Spleen (tissue), 11 donors: ENCODE results near the gene HECA. TPM values are rescaled to one million over a fixed set of nuclear protein-coding genes. Genes with fewer than 3 reads are reported as not detected.
A peak's percentile ranks its signal among the peaks of the same experiment; 100 is the strongest.
"Not testable (repeated sequence)": the region's sequence is repeated elsewhere in the genome, so short reads cannot be mapped to it uniquely, and the experiment has no call there.

Experiments
- DNase-seq: peaks from one replicate; pipeline ENCODE4 v3.0.0-alpha.2; 2020
- H3K27ac ChIP-seq, 8 donors: fragments of 200-600 bp; sonication (generic) in 7 of 8; 1 replicate in 4 of 8; 2 replicates in 4 of 8; pipeline versions ENCODE4 v1.5.0 to v1.8.0; 2016 to 2021; ENCODE audit warnings: inconsistent platforms in 4 of 8, mild to moderate bottlenecking in 4 of 8, moderate library complexity in 1 of 8
- H3K27me3 ChIP-seq, 7 donors: fragments of 200-600 bp; sonication (generic) in 6 of 7; replicated peaks in 1 of 7; 1 replicate in 4 of 7; 2 replicates in 3 of 7; pipeline versions ENCODE4 v1.5.0 to v1.8.0; 2016 to 2021; ENCODE audit warnings: inconsistent platforms in 3 of 7, mild to moderate bottlenecking in 1 of 7
- H3K36me3 ChIP-seq, 6 donors: fragments of 200-600 bp; sonication (generic) in 5 of 6; 1 replicate in 4 of 6; 2 replicates in 2 of 6; pipeline versions ENCODE4 v1.5.0 to v1.8.0; 2016 to 2021; ENCODE audit warnings: inconsistent platforms in 2 of 6
- H3K4me1 ChIP-seq, 6 donors: fragments of 200-600 bp; sonication (generic) in 5 of 6; 1 replicate in 3 of 6; 2 replicates in 3 of 6; pipeline versions ENCODE4 v1.5.0 to v1.8.0; 2016 to 2021; ENCODE audit warnings: inconsistent platforms in 3 of 6
- H3K4me3 ChIP-seq, 8 donors: fragments of 200-600 bp; sonication (generic) in 7 of 8; 1 replicate in 4 of 8; 2 replicates in 4 of 8; pipeline versions ENCODE4 v1.5.0 to v1.8.0; 2016 to 2021; ENCODE audit warnings: inconsistent platforms in 4 of 8, mild to moderate bottlenecking in 4 of 8, moderate library complexity in 2 of 8
- H3K9me3 ChIP-seq, 8 donors: fragments of 200-600 bp; sonication (generic) in 7 of 8; 1 replicate in 4 of 8; 2 replicates in 4 of 8; pipeline versions ENCODE4 v1.5.0 to v1.8.0; 2016 to 2021; ENCODE audit warnings: inconsistent platforms in 4 of 8
- CTCF ChIP-seq, 11 experiments: fragments of 200-600 bp in 7 of 11; fragments of 450-650 bp in 4 of 11; sonication (generic) in 4 of 11; IDR thresholded peaks in 8 of 11; conservative IDR thresholded peaks in 3 of 11; 1 replicate in 7 of 11; 2 replicates in 4 of 11; pipeline versions ENCODE4 v1.4.0 to v1.8.0; 2016 to 2021; ENCODE audit warnings: antibody characterized with exemption in 11 of 11, inconsistent platforms in 4 of 11, mild to moderate bottlenecking in 1 of 11
- POLR2A ChIP-seq, 3 donors: fragments of 450-650 bp; IDR thresholded peaks; one replicate each; pipeline ENCODE4 v1.5.1; 2017; ENCODE audit warnings: antibody characterized with exemption in 3 of 3, mild to moderate bottlenecking in 1 of 3
- POLR2AphosphoS5 ChIP-seq, 3 donors: sonication (generic); formaldehyde crosslinking; IDR thresholded peaks; one replicate each; pipeline ENCODE4 v1.5.1; 2017; ENCODE audit warnings: antibody characterized with exemption in 3 of 3
- WGBS, 5 donors: extraction: QIAGEN DNeasy Blood & Tissue Kit in 3 of 5; methylation state at CpG; one replicate each; pipeline versions ENCODE4 v1.1.5 to v1.1.7; 2013 to 2018; 5-methylcytosine and 5-hydroxymethylcytosine counted together
- intact Hi-C: fragments of 100-400 bp; cut with DNase I; formaldehyde crosslinking; loops from one replicate; pipeline ENCODE4 v1.15.0; 2023; ENCODE audit warnings: low total_unique reads
- polyA plus RNA-seq, 3 donors: library from polyadenylated mRNA; stranded (reverse); fragments of 200-250 nt; gene quantifications; one replicate each; pipeline ENCODE4 v1.2.1, GENCODE V29; 2013
- total RNA-seq, 7 donors: library from RNA; depleted of rRNA in 3 of 7; stranded (reverse); fragments of >200 nt in 3 of 7; fragmentation: NEBNext Ultra II Directional in 4 of 7; extraction: Animal tissue kit (Norgen Biotek cat#: 25700) in 4 of 7; gene quantifications; one replicate each; pipeline versions ENCODE4 v1.1.0 to v1.2.1, GENCODE V29; 2016 to 2021
- donor health status: healthy with polysubstance abuse.
- donor health status: DM: no; HTN: no; CAD: no; lungs with moderate emphysema.
- donor health status: DM: no; HTN: no; CAD: no.
- donor health status: Bipolar disorder and iron deficiency.
- donor health status: healthy.
- donor health status: DM: no; HTN: no; CAD: no.
- donor health status: DM: yes; HTN: yes; CAD: no.

Gene HECA
- total and polyA plus RNA-seq, 10 donors = 15.6 to 104 (median 69.0) TPM

GRCh38 chr6:139154881-139155547 is 20.1 kb downstream of the HECA start:
- WGBS, 5 donors = 91 to 96% (median 94%) methylated on average over 9 of the region's 9 CpGs
- Histone ChIP-seq H3K4me3 (no peak overlapping the region), H3K4me1 (peaks cover 34 to 99% (median 80%) of the 10 kb centered on the region in 6 donors), H3K36me3 (peaks cover 0 to 29% (median 0%) of the 10 kb centered on the region in 6 donors), H3K27ac (no peak overlapping the region), H3K9me3 (no peaks in the 10 kb centered on the region), H3K27me3 (no peaks in the 10 kb centered on the region)
- DNase-seq = no peak
- TF ChIP-seq POLR2AphosphoS5 (IDR thresholded peaks at IDR 0.05) (no peak), CTCF (IDR thresholded peaks at IDR 0.05 in 8 of 11, conservative IDR thresholded peaks at IDR 0.05 in 3 of 11) (no peak), POLR2A (IDR thresholded peaks at IDR 0.05) (no peak)
- intact Hi-C loops = no loop called here

- Histone ChIP-seq H3K4me1 (peaks cover 38 to 99% (median 80%) of the 10 kb centered on the region in 6 donors), H3K4me3 (no peak overlapping the region), H3K27ac (no peak overlapping the region), H3K27me3 (no peaks in the 10 kb centered on the region), H3K36me3 (peaks cover 0 to 29% (median 0%) of the 10 kb centered on the region in 6 donors), H3K9me3 (no peaks in the 10 kb centered on the region)
- intact Hi-C loops = no loop called here
- no peak for DNase-seq
- WGBS, 5 donors = 91 to 94% (median 93%) methylated on average over 5 of the region's 5 CpGs
- TF ChIP-seq POLR2A (IDR thresholded peaks at IDR 0.05) = no peak
- no peak for TF ChIP-seq POLR2AphosphoS5 (IDR thresholded peaks at IDR 0.05)
- no peak for TF ChIP-seq CTCF (IDR thresholded peaks at IDR 0.05 in 8 of 11, conservative IDR thresholded peaks at IDR 0.05 in 3 of 11)
Observed at GRCh38 chr6:139156102-139156501, 21.2 kb downstream of the HECA start.

GRCh38 chr6:139156551-139156950 is 21.7 kb downstream of the HECA start:
- WGBS, 5 donors = 94 to 98% (median 96%) methylated on average over 4 of the region's 4 CpGs
- TF ChIP-seq POLR2A (IDR thresholded peaks at IDR 0.05) = no peak
- no peak for TF ChIP-seq CTCF (IDR thresholded peaks at IDR 0.05 in 8 of 11, conservative IDR thresholded peaks at IDR 0.05 in 3 of 11)
- TF ChIP-seq POLR2AphosphoS5 (IDR thresholded peaks at IDR 0.05) = no peak

DNA sequence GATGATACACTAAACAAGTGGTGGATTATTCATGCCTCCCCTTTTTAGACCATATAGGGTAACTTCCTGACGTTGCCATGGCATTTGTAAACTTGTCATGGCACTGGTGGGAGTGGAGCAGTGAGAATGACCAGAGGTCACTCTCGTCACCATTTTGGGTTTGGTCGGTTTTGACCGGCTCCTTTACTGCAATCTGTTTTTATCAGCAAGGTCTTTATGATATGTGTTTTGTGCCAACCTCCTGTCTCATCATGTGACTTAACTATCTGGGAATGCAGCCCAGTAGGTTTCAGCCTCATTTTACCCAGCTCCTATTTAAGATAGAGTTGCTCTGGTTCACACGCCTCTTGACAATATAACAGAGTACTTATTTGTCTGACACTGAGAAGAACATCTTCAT is 22.2 kb downstream of the HECA start:
- 68 to 87% (median 83%) methylated on average over 5 of the region's 5 CpGs for WGBS, 5 donors
- Histone ChIP-seq H3K27ac (peak overlapping the region in 2 of 8 donors; percentile 9 to 25), H3K36me3 (peaks cover 0 to 29% (median 0%) of the 10 kb centered on the region in 6 donors), H3K4me1 (peaks cover 39 to 99% (median 81%) of the 10 kb centered on the region in 6 donors)
- intact Hi-C loops, H3K9me3 ChIP-seq, H3K4me3 ChIP-seq, H3K27me3 ChIP-seq, DNase-seq: not testable (repeated sequence)

More at GRCh38 chr6:139156551-139156950, 21.7 kb downstream of the HECA start:
- no peak for DNase-seq
- Histone ChIP-seq H3K4me3 (no peak overlapping the region), H3K36me3 (peaks cover 0 to 29% (median 0%) of the 10 kb centered on the region in 6 donors), H3K27ac (peak overlapping the region in 1 of 8 donors; percentile 9), H3K9me3 (no peaks in the 10 kb centered on the region), H3K4me1 (peaks cover 40 to 99% (median 80%) of the 10 kb centered on the region in 6 donors), H3K27me3 (no peaks in the 10 kb centered on the region)
- intact Hi-C loops = no loop called here
